ENCODE results near the gene MAP3K14. TPM values are rescaled to one million over a fixed set of nuclear protein-coding genes. Genes with fewer than 3 reads are reported as not detected.

Gene MAP3K14
- total RNA-seq, 1 experiment from 2014 or later, result 16.4 TPM

DNA sequence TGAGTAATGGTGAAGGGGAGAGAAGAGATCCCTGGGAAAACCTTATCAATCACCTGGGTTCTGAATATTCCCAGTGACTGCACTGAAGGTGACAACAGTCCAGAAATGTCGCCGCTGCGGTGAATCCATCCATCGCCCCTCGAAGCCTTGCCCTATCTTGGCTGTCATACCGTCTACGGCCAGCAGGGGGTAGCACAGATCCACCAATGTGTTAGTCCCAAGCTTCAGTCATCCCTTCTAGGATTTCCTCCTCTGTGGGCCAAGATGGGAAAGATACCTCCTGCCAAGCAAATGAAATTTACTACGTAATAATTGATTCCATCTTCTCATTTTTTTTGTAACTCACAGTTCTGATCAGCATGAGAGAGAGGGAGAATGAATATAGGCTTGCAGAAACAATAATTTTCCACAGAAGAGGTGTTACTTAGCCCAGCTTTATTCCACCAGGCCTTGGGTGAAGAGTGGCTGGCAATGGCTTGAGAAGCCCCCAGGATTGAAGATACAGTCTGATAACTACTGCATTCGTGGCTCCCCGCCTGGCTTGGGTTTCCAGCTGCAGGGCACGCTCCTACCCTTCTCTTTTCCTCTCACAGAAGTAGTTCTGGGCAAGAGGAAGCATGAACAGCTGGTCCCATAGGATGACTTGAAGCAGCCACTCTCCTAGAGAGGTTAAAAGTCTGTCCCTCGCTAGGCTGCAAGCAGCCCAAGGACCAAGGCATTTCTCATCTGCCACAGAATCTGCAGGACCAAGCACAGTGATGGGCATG, 97.7 kb downstream of the MAP3K14 start:
- H3K9ac ChIP-seq (ENCODE audit: low read length), result no peak overlapping the region
- TF ChIP-seq YY1 (IDR thresholded peaks at IDR 0.05; ENCODE audit: extremely low read depth, insufficient replicate concordance, low read depth, low read length) (no peak), TCF7L2 (IDR thresholded peaks at IDR 0.05; ENCODE audit: borderline replicate concordance, extremely low read depth, insufficient read depth, insufficient read length) (no peak), POLR2AphosphoS5 (IDR thresholded peaks at IDR 0.05; ENCODE audit: low read depth, low read length) (no peak), SRF (IDR thresholded peaks at IDR 0.05; ENCODE audit: low read depth) (no peak), SIN3A (IDR thresholded peaks at IDR 0.05; ENCODE audit: low read depth) (no peak), ZNF274 (IDR thresholded peaks at IDR 0.05; ENCODE audit: low read depth, low read length) (no peak), ZFX (IDR thresholded peaks at IDR 0.05) (no peak), RAD21 (IDR thresholded peaks at IDR 0.05; ENCODE audit: low read depth) (peak; percentile 97)
- TF ChIP-seq, protein P1, sequence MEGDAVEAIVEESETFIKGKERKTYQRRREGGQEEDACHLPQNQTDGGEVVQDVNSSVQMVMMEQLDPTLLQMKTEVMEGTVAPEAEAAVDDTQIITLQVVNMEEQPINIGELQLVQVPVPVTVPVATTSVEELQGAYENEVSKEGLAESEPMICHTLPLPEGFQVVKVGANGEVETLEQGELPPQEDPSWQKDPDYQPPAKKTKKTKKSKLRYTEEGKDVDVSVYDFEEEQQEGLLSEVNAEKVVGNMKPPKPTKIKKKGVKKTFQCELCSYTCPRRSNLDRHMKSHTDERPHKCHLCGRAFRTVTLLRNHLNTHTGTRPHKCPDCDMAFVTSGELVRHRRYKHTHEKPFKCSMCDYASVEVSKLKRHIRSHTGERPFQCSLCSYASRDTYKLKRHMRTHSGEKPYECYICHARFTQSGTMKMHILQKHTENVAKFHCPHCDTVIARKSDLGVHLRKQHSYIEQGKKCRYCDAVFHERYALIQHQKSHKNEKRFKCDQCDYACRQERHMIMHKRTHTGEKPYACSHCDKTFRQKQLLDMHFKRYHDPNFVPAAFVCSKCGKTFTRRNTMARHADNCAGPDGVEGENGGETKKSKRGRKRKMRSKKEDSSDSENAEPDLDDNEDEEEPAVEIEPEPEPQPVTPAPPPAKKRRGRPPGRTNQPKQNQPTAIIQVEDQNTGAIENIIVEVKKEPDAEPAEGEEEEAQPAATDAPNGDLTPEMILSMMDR (IDR thresholded peaks at IDR 0.05 in 2 of 3, conservative IDR thresholded peaks at IDR 0.05 in 1 of 3; ENCODE audit: borderline replicate concordance in 1 of 3, insufficient read depth in 1 of 3, low read depth in 2 of 3, low read length in 2 of 3), result peak; percentile 87 to 96 (median 95)
- H3K27me3 ChIP-seq (ENCODE audit: insufficient read depth, low read length), result no peaks in the 10 kb centered on the region
- peaks cover 0 to 29% of the 10 kb centered on the region in 2 experiments; a peak in 3 of 4 replicates for H3K4me1 ChIP-seq (ENCODE audit: control insufficient read depth in 1 of 2, insufficient read depth in 2 of 2, low read length in 2 of 2)
- H3K36me3 ChIP-seq (ENCODE audit: control insufficient read depth in 1 of 2, insufficient read depth in 2 of 2, low read length in 2 of 2), result no peaks in the 10 kb centered on the region
- ATAC-seq (peak; percentile 80), DNase-seq (ENCODE audit: low read depth, low spot score) (peak; percentile 67)
- H3K9me3 ChIP-seq (ENCODE audit: control insufficient read depth in 1 of 2, insufficient read depth in 1 of 2, low read depth in 1 of 2, low read length in 2 of 2), result no peaks in the 10 kb centered on the region
- H3K27ac ChIP-seq (ENCODE audit: low read depth, low read length), result no peak overlapping the region
- no TSS peak for BruUV-seq (replicated peaks)
- ChIA-PET CTCF (interaction anchor here (0.6 to 3.7 kb wide), 23 partner anchors 11 to 421 kb away, joined by 3 to 40 read pairs (median 4); partner anchors contain the start of genes ACBD4 and HEXIM1), RAD21 (ENCODE audit: low non-redundant PET in 1 of 2, low total read pairs in 2 of 2, uncharacterized antibody in 2 of 2, unreplicated experiment in 2 of 2) (interaction anchor here (0.7 to 1.9 kb wide), 9 partner anchors 9 to 207 kb away, joined by 3 to 6 read pairs (median 4); partner anchors contain the start of gene ACBD4 (in 1 of the 2)), POLR2A (interaction anchor here (0.6 to 1.8 kb wide), 3 partner anchors 70 to 445 kb away, joined by 3 to 9 read pairs (median 6); partner anchors contain the start of gene HEXIM1)
- H4K20me1 ChIP-seq (ENCODE audit: insufficient read depth), result no peaks in the 10 kb centered on the region
- peak overlapping the region; percentile 64 for H3K4me2 ChIP-seq (ENCODE audit: low read length)
- intact Hi-C loops (cut with micrococcal nuclease), result loop anchor here (1.0 to 10.0 kb wide), 6 partner anchors 16 to 636 kb away; no protein-coding TSS in a partner anchor
- H3K79me2 ChIP-seq (ENCODE audit: insufficient read depth, low read length), result no peaks in the 10 kb centered on the region
- no peak overlapping the region for H2AFZ ChIP-seq (ENCODE audit: low read depth, low read length, poor library complexity, severe bottlenecking)
- H3K4me3 ChIP-seq (replicated peaks in 1 of 2; ENCODE audit: low read depth in 1 of 2, low read length in 2 of 2), result no peak overlapping the region; a peak in 1 of 4 replicates
- H3K9me2 ChIP-seq (ENCODE audit: insufficient read depth), result no peaks in the 10 kb centered on the region

Other genes with a start within 250 kb of the MAP3K14 start
- gene PLCD3, start 184.5 kb downstream of the MAP3K14 start, total RNA-seq (2021; ENCODE audit: unreplicated experiment), result 197 TPM
- 13.6 TPM for gene ACBD4, start 181.3 kb downstream of the MAP3K14 start, total RNA-seq (2021; ENCODE audit: unreplicated experiment)
- 58.0 TPM for gene HEXIM1, start 168.5 kb downstream of the MAP3K14 start, total RNA-seq (2021; ENCODE audit: unreplicated experiment)
- 13.5 TPM for gene HEXIM2, start 155.1 kb downstream of the MAP3K14 start, total RNA-seq (2021; ENCODE audit: unreplicated experiment)
- gene FMNL1, start 95.1 kb downstream of the MAP3K14 start, total RNA-seq (2021; ENCODE audit: unreplicated experiment), result 8.2 TPM
- 0.15 TPM for gene SPATA32, start 54.9 kb downstream of the MAP3K14 start, total RNA-seq (2021; ENCODE audit: unreplicated experiment)
- gene ARHGAP27, start 115.8 kb upstream of the MAP3K14 start, total RNA-seq (2021; ENCODE audit: unreplicated experiment), result 46.7 TPM
- gene PLEKHM1, start 173.7 kb upstream of the MAP3K14 start, total RNA-seq (2021; ENCODE audit: unreplicated experiment), result 32.8 TPM

Measured in HCT116 (cell line).